ENCODE data around the gene SLC25A34.

DNA sequence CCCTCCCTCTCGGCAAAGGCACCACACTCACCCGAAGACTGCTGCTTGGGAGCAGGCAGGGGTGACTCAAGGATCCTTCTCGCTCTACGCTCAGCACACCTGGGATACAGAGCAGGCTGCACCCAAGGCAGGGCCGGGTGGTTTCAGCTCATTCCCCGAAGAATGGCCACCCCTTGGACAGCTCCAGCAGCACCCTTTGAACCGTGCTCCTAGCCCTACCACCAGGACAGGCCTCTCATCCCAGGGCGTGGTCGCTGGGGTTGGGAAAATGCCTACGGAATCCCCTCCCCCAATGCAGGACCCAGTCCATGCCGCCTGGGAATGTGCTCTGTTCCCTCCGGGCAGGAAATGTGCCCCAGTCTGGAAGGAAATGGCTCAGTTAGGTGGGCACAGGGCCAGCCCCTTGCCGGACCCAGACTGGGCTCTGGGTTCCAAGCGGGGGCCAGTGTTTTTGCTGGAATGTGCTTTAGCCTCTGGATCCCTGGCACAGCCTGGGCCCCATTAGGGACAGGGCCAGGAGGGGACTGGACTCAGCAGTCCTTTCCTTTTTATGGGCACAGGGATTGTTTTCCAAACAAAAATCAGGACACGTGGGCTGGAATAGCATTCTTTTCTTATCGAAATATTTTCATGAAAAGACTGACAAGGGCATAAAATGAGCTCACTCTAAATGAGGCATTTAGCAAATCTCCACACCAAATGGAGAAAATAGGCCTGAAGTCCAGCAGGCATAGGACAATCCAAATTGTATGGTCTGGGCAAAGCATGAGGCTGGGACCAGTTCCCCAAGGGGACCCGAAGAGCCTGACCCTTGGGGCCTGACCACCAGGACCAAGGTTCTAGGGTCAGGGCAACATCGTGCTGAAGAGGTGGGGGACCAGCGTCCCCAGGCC, 13.6 kb downstream of the SLC25A34 start:
- TF ChIP-seq CTCF (IDR thresholded peaks at IDR 0.05; ENCODE audit: insufficient read depth, low read depth, low read length) (no peak), EZH2 (IDR thresholded peaks at IDR 0.05; ENCODE audit: insufficient read depth, low read length) (no peak)

Measured in astrocyte (in vitro differentiated cells and primary cell).